SK-N-SH (cell line): ENCODE data around the gene TCEA2. TPM values are rescaled to one million over a fixed set of nuclear protein-coding genes. Genes with fewer than 3 reads are reported as not detected.

ENCODE experiments used
- CTCF ChIA-PET: fragments of 300-600, 350-600 bp; formaldehyde crosslinking; extraction: SDS; loops from one replicate; lab custom pipeline; 2021; lab: Yijun Ruan, JAX
- POLR2A ChIA-PET: fragments of 350-600 bp; sonication (Branson Sonifier 250); formaldehyde crosslinking; extraction: SDS; loops from one replicate; lab custom pipeline; 2020; ENCODE audit warnings: antibody characterized with exemption, inconsistent platforms; lab: Yijun Ruan, JAX
- DNase-seq: peaks from one replicate; pipeline ENCODE4 v3.0.0; 2012
- H2AFZ ChIP-seq: fragments of 200-600 bp; sonication (generic); 2 replicates; pipeline ENCODE4 v1.8.1; 2016; ENCODE audit warnings: antibody characterized with exemption, mild to moderate bottlenecking, low read depth
- H3F3A ChIP-seq: fragments of 200-600 bp; sonication (generic); replicated peaks from 2 replicates; pipeline ENCODE3; 2016; ENCODE audit warnings: antibody characterized with exemption, mild to moderate bottlenecking; ENCODE audit not compliant: insufficient read depth
- H3K27ac ChIP-seq, 2 experiments: fragments of 200-500 bp in 1 of 2; fragments of 200-600 bp in 1 of 2; sonication (Bioruptor generic) in 1 of 2; sonication (generic), shearing (Covaris generic) in 1 of 2; 2 replicates each; pipeline versions ENCODE4 v1.5.1 to v1.6.1; 2014 to 2016; ENCODE audit warnings: low read depth in 2 of 2, inconsistent platforms in 1 of 2, low read length in 1 of 2, mild to moderate bottlenecking in 1 of 2, mixed read lengths in 1 of 2
- H3K27me3 ChIP-seq: fragments of 200-600 bp; sonication (generic), shearing (Covaris generic); 2 replicates; pipeline ENCODE4 v1.6.1; 2016; ENCODE audit warnings: mixed run types; ENCODE audit not compliant: insufficient read depth
- H3K36me3 ChIP-seq, 2 experiments: fragments of 200-500 bp in 1 of 2; fragments of 200-600 bp in 1 of 2; sonication (Bioruptor generic) in 1 of 2; sonication (generic) in 1 of 2; replicated peaks in 1 of 2; 2 replicates each; pipeline versions ENCODE3 to v1.5.1; 2014 to 2016; ENCODE audit warnings: low read length in 1 of 2, mild to moderate bottlenecking in 1 of 2; ENCODE audit not compliant: insufficient read depth in 2 of 2, control insufficient read depth in 1 of 2
- H3K4me1 ChIP-seq, 2 experiments: fragments of 200-500 bp in 1 of 2; fragments of 200-600 bp in 1 of 2; sonication (Bioruptor generic) in 1 of 2; sonication (generic), shearing (Covaris generic) in 1 of 2; 2 replicates each; pipeline versions ENCODE4 v1.5.1 to v1.6.1; 2014 to 2016; ENCODE audit warnings: low read depth in 1 of 2, low read length in 1 of 2, mixed run types in 1 of 2; ENCODE audit not compliant: insufficient read depth in 2 of 2, control insufficient read depth in 1 of 2
- H3K4me2 ChIP-seq: fragments of 200-600 bp; sonication (generic), shearing (Covaris generic); 2 replicates; pipeline ENCODE4 v1.6.1; 2017; ENCODE audit warnings: mixed run types
- H3K4me3 ChIP-seq, 2 experiments: fragments of 200-500 bp in 1 of 2; fragments of 200-600 bp in 1 of 2; sonication (Bioruptor generic) in 1 of 2; sonication (generic), shearing (Covaris generic) in 1 of 2; 2 replicates each; pipeline versions ENCODE4 v1.5.1 to v1.8.1; 2014 to 2016; ENCODE audit warnings: low read depth in 2 of 2, inconsistent platforms in 1 of 2, low read length in 1 of 2, mild to moderate bottlenecking in 1 of 2, mixed read lengths in 1 of 2, moderate library complexity in 1 of 2
- H3K79me2 ChIP-seq: fragments of 200-600 bp; sonication (generic); 2 replicates; pipeline ENCODE4 v1.8.1; 2017; ENCODE audit warnings: mild to moderate bottlenecking; ENCODE audit not compliant: insufficient read depth
- H3K9ac ChIP-seq: fragments of 200-600 bp; sonication (generic); 2 replicates; pipeline ENCODE4 v1.6.1; 2017; ENCODE audit warnings: mixed run types
- H3K9me2 ChIP-seq: fragments of 200-600 bp; sonication (generic); 2 replicates; pipeline ENCODE4 v1.6.1; 2017; ENCODE audit warnings: mixed run types
- H3K9me3 ChIP-seq: fragments of 200-600 bp; sonication (generic); 2 replicates; pipeline ENCODE4 v1.6.1; 2017; ENCODE audit warnings: mixed run types, mild to moderate bottlenecking, moderate library complexity
- H4K20me1 ChIP-seq: fragments of 200-600 bp; sonication (generic); 2 replicates; pipeline ENCODE4 v1.6.1; 2017; ENCODE audit warnings: mild to moderate bottlenecking, mixed run types; ENCODE audit not compliant: insufficient read depth
- CHD2 ChIP-seq: fragments of 150-350 bp; IDR thresholded peaks from 2 replicates; pipeline ENCODE4 v1.6.1; 2018; ENCODE audit warnings: low read length; ENCODE audit not compliant: partially characterized antibody
- ELF1 ChIP-seq: IDR thresholded peaks from 2 replicates; pipeline ENCODE4 v1.4.0; 2012
- EP300 ChIP-seq, 2 experiments: IDR thresholded peaks; 2 replicates each; pipeline versions ENCODE4 v1.4.0 to v1.6.1; 2012; ENCODE audit warnings: borderline replicate concordance in 1 of 2, low read depth in 1 of 2, low read length in 1 of 2
- FOSL2 ChIP-seq: IDR thresholded peaks from 2 replicates; pipeline ENCODE4 v1.4.0; 2012; ENCODE audit warnings: low read depth, mild to moderate bottlenecking, moderate library complexity, borderline replicate concordance
- FOXJ3 ChIP-seq: sonication (generic); formaldehyde crosslinking; IDR thresholded peaks from 2 replicates; pipeline ENCODE4 v1.5.1; 2020; ENCODE audit warnings: mild to moderate bottlenecking, missing genetic modification reagents
- GABPA ChIP-seq: IDR thresholded peaks from 2 replicates; pipeline ENCODE4 v1.4.0; 2012; ENCODE audit warnings: low read depth, mild to moderate bottlenecking
- GATA2 ChIP-seq: sonication (generic); formaldehyde crosslinking; IDR thresholded peaks from 2 replicates; pipeline ENCODE4 v1.5.0; 2020; ENCODE audit warnings: mild to moderate bottlenecking, missing genetic modification reagents
- JUND ChIP-seq: IDR thresholded peaks from 2 replicates; pipeline ENCODE4 v1.4.0; 2012
- MEF2A ChIP-seq: IDR thresholded peaks from 2 replicates; pipeline ENCODE4 v1.4.0; 2012; ENCODE audit warnings: low read depth, borderline replicate concordance
- MXI1 ChIP-seq: IDR thresholded peaks from 2 replicates; pipeline ENCODE4 v1.6.1; 2012; ENCODE audit warnings: mild to moderate bottlenecking, low read depth, low read length, improper control_type of control experiment
- NFIC ChIP-seq: IDR thresholded peaks from 2 replicates; pipeline ENCODE4 v1.4.0; 2012; ENCODE audit warnings: borderline replicate concordance
- POLR2AphosphoS5 ChIP-seq: IDR thresholded peaks from 2 replicates; pipeline ENCODE4 v1.6.1; 2012; ENCODE audit warnings: low read depth, low read length
- RAD21 ChIP-seq: IDR thresholded peaks from 2 replicates; pipeline ENCODE4 v1.6.1; 2012; ENCODE audit warnings: mild to moderate bottlenecking, low read length
- RCOR1 ChIP-seq: fragments of 150-350 bp; IDR thresholded peaks from 2 replicates; pipeline ENCODE4 v1.6.1; 2017; ENCODE audit warnings: antibody characterized with exemption, low read length
- RXRA ChIP-seq: IDR thresholded peaks from 2 replicates; pipeline ENCODE4 v1.4.0; 2012; ENCODE audit warnings: low read depth, mild to moderate bottlenecking, borderline replicate concordance
- SIN3A ChIP-seq: IDR thresholded peaks from 2 replicates; pipeline ENCODE4 v1.6.1; 2012; ENCODE audit warnings: low read depth, mild to moderate bottlenecking, low read length, moderate library complexity, borderline replicate concordance
- SMC3 ChIP-seq: IDR thresholded peaks from 2 replicates; pipeline ENCODE4 v1.6.1; 2012; ENCODE audit warnings: low read depth, low read length, improper control_type of control experiment
- TAF1 ChIP-seq: IDR thresholded peaks from 2 replicates; pipeline ENCODE4 v1.6.1; 2012; ENCODE audit warnings: low read depth, mild to moderate bottlenecking, low read length, moderate library complexity, borderline replicate concordance
- YY1 ChIP-seq: IDR thresholded peaks from 2 replicates; pipeline ENCODE4 v1.4.0; 2012; ENCODE audit warnings: low read depth, mild to moderate bottlenecking
- WGBS: methylation state at CpG from one replicate; pipeline ENCODE4 v1.1.6; 2017; ENCODE audit warnings: low lambda C conversion rate; 5-methylcytosine and 5-hydroxymethylcytosine counted together
- polyA plus RNA-seq, 3 experiments: library from polyadenylated mRNA; depleted of rRNA; stranded (reverse); fragments of >200 nt; gene quantifications; 2 replicates each; pipeline ENCODE4 v1.2.3, GENCODE V29; 2012
- TF ChIP-seq, protein P1 (sequence below): IDR thresholded peaks from 2 replicates; pipeline ENCODE4 v1.4.0; 2012; ENCODE audit warnings: low read depth, borderline replicate concordance
- TF ChIP-seq, protein P2 (sequence below): IDR thresholded peaks from 2 replicates; pipeline ENCODE4 v1.4.0; 2012; ENCODE audit warnings: low read depth, borderline replicate concordance
- TF ChIP-seq, protein P3 (sequence below): fragments of 150-350 bp; IDR thresholded peaks from 2 replicates; pipeline ENCODE4 v1.6.1; 2017; ENCODE audit warnings: antibody characterized with exemption, low read length, low read depth, borderline replicate concordance
- TF ChIP-seq, protein P4 (sequence below): fragments of 150-350 bp; IDR thresholded peaks from 2 replicates; pipeline ENCODE4 v1.6.1; 2016; ENCODE audit warnings: mild to moderate bottlenecking, low read depth, low read length
- TF ChIP-seq, protein P5 (sequence below): IDR thresholded peaks from 2 replicates; pipeline ENCODE4; 2012

The TCEA2 gene
- 53.5 and 98.9 TPM in 2 replicates for polyA plus RNA-seq (2012; rRNA removed)
- polyA plus RNA-seq (2012; cell fraction: cytosol; rRNA removed): 48.6 and 62.9 TPM in 2 replicates
- polyA plus RNA-seq (2012; cell fraction: nucleus; rRNA removed): 179 and 294 TPM in 2 replicates

DNA sequence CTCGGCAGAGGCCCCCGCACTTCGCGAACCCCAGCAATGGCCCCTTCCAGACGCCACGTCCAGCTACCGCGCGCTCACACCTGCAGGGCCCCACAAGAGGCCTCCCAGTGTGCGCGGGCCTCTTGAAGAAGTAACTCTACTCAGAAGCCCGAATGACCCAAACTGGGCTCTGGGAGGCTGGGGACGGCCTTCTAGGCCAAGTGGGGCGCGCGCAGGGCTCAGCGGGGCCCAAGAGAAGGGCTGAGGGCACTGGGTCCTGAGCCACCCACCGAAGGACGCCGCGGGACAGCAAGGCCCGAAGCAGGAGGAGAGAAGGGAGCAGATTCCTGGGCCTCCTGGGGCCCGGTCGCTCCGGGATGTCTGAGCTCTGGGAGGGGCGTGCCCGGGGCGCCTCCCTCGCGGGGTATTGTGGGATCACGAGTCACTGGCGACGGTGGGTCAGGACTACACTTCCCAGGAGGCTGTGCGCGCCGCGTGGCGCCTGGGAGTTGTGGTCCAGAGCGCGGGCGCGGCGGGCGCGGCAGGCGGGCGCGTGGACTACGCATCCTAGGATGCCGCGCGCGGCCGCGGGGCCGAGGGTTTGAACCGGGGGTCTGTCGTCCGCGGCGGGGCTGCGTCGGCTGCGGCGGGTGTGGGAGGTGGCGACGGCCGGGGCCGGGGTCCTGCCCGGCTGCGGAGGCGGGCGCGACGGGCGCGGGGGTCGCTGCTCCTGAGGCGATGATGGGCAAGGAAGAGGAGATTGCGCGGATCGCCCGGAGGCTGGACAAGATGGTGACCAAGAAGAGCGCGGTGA, at the start of gene TCEA2:
Gene TCEA2 (plus strand): TSS at position 603 of the 793 bp plus-strand sequence. CDS start 115 bp downstream, at position 718.
- H3K9ac ChIP-seq: peak within 1 kb of the TSS; percentile 90
- whole genome bisulfite sequencing: 6% methylated on average over 40 of the region's 85 CpGs
- H4K20me1 ChIP-seq: no peaks in the 10 kb centered on the region
- H3K36me3 ChIP-seq: no peaks in the 10 kb centered on the region
- H3K4me1 ChIP-seq: peaks cover 14 to 17% of the 10 kb centered on the region in 2 experiments; a peak in 2 of 4 replicates
- H3K4me2 ChIP-seq: peak within 1 kb of the TSS; percentile 98
- peak; percentile 99 for DNase-seq
- CTCF ChIA-PET: interaction anchor here (0.6 to 2.5 kb wide), 10 partner anchors 9 to 83 kb away, joined by 3 to 12 read pairs (median 6); partner anchors contain the start of gene LKAAEAR1
- H3K9me2 ChIP-seq: no peaks in the 10 kb centered on the region
- H3K9me3 ChIP-seq: no peaks in the 10 kb centered on the region
- peak within 1 kb of the TSS; percentile 64 to 83 for H3K27ac ChIP-seq
- peaks cover 15% of the 10 kb centered on the region; the same call in 1 of the 2 replicates for H3K79me2 ChIP-seq
- H3K27me3 ChIP-seq: no peaks in the 10 kb centered on the region
- POLR2A ChIA-PET: interaction anchor here (0.5 to 1.5 kb wide), 10 partner anchors 8 to 198 kb away, joined by 3 to 7 read pairs (median 4); partner anchors contain the start of genes OPRL1, PRPF6, RGS19 and TPD52L2
- H3K4me3 ChIP-seq: peak within 1 kb of the TSS; percentile 91 to 93
- H3F3A ChIP-seq: peaks cover 4% of the 10 kb centered on the region
- H2AFZ ChIP-seq: peak within 1 kb of the TSS; percentile 85
- peak; percentile 34; the same call in 1 of the 2 replicates for TF ChIP-seq ELF1
- TF ChIP-seq CHD2: peak; percentile 96
- TF ChIP-seq EP300 (IDR thresholded peaks at IDR 0.05; ENCODE audit: borderline replicate concordance in 1 of 2, low read depth in 1 of 2, low read length in 1 of 2): no peak; a peak in 1 of 4 replicates
- TF ChIP-seq RCOR1: no peak; the same call in 1 of the 2 replicates
- TF ChIP-seq, protein P1, sequence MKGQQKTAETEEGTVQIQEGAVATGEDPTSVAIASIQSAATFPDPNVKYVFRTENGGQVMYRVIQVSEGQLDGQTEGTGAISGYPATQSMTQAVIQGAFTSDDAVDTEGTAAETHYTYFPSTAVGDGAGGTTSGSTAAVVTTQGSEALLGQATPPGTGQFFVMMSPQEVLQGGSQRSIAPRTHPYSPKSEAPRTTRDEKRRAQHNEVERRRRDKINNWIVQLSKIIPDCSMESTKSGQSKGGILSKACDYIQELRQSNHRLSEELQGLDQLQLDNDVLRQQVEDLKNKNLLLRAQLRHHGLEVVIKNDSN: peak; percentile 46; the same call in 1 of the 2 replicates
- TF ChIP-seq, protein P2, sequence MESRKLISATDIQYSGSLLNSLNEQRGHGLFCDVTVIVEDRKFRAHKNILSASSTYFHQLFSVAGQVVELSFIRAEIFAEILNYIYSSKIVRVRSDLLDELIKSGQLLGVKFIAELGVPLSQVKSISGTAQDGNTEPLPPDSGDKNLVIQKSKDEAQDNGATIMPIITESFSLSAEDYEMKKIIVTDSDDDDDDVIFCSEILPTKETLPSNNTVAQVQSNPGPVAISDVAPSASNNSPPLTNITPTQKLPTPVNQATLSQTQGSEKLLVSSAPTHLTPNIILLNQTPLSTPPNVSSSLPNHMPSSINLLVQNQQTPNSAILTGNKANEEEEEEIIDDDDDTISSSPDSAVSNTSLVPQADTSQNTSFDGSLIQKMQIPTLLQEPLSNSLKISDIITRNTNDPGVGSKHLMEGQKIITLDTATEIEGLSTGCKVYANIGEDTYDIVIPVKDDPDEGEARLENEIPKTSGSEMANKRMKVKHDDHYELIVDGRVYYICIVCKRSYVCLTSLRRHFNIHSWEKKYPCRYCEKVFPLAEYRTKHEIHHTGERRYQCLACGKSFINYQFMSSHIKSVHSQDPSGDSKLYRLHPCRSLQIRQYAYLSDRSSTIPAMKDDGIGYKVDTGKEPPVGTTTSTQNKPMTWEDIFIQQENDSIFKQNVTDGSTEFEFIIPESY: peak; percentile 68; the same call in 1 of the 2 replicates
- TF ChIP-seq JUND: no peak
- TF ChIP-seq, protein P3, sequence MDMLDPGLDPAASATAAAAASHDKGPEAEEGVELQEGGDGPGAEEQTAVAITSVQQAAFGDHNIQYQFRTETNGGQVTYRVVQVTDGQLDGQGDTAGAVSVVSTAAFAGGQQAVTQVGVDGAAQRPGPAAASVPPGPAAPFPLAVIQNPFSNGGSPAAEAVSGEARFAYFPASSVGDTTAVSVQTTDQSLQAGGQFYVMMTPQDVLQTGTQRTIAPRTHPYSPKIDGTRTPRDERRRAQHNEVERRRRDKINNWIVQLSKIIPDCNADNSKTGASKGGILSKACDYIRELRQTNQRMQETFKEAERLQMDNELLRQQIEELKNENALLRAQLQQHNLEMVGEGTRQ: no peak
- TF ChIP-seq MXI1: peak; percentile 36; the same call in 1 of the 2 replicates
- peak; percentile 57; the same call in 1 of the 2 replicates for TF ChIP-seq GABPA
- no peak for TF ChIP-seq RXRA
- no peak for TF ChIP-seq GATA2 (CRISPR knock-in tag)
- TF ChIP-seq TAF1: peak; percentile 47
- TF ChIP-seq POLR2AphosphoS5: peak; percentile 91
- peak; percentile 72; the same call in 1 of the 2 replicates for TF ChIP-seq SIN3A
- TF ChIP-seq, protein P4, sequence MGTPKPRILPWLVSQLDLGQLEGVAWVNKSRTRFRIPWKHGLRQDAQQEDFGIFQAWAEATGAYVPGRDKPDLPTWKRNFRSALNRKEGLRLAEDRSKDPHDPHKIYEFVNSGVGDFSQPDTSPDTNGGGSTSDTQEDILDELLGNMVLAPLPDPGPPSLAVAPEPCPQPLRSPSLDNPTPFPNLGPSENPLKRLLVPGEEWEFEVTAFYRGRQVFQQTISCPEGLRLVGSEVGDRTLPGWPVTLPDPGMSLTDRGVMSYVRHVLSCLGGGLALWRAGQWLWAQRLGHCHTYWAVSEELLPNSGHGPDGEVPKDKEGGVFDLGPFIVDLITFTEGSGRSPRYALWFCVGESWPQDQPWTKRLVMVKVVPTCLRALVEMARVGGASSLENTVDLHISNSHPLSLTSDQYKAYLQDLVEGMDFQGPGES: no peak
- no peak for TF ChIP-seq FOSL2
- no peak for TF ChIP-seq RAD21
- TF ChIP-seq YY1: peak; percentile 49; the same call in 1 of the 2 replicates
- TF ChIP-seq NFIC: no peak
- TF ChIP-seq FOXJ3 (CRISPR knock-in tag): peak; percentile 47; the same call in 1 of the 2 replicates
- TF ChIP-seq SMC3: no peak
- TF ChIP-seq, protein P5, sequence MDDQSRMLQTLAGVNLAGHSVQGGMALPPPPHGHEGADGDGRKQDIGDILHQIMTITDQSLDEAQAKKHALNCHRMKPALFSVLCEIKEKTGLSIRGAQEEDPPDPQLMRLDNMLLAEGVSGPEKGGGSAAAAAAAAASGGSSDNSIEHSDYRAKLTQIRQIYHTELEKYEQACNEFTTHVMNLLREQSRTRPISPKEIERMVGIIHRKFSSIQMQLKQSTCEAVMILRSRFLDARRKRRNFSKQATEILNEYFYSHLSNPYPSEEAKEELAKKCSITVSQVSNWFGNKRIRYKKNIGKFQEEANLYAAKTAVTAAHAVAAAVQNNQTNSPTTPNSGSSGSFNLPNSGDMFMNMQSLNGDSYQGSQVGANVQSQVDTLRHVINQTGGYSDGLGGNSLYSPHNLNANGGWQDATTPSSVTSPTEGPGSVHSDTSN: no peak
- TF ChIP-seq MEF2A: no peak
